SU-DHL-6 (cell line): ENCODE measurements around the gene ZNF70.

ENCODE experiments used
- H2AFZ ChIP-seq: fragments of 200-600 bp; sonication (generic); 2 replicates; pipeline ENCODE4 v1.6.1; 2014; ENCODE audit warnings: low read depth, mild to moderate bottlenecking, moderate library complexity, mixed read lengths, antibody characterized with exemption, low read length; ENCODE audit not compliant: severe bottlenecking
- H3F3A ChIP-seq: fragments of 200-600 bp; shearing (Covaris generic); 2 replicates; pipeline ENCODE4 v1.6.0; 2016; ENCODE audit warnings: antibody characterized with exemption, mild to moderate bottlenecking; ENCODE audit not compliant: insufficient read depth
- H3K27ac ChIP-seq: fragments of 200-600 bp; sonication (generic); 2 replicates; pipeline ENCODE4 v1.5.1; 2016; ENCODE audit warnings: low read depth, mild to moderate bottlenecking, low read length, moderate library complexity, mixed read lengths
- H3K27me3 ChIP-seq: fragments of 200-600 bp; sonication (generic), shearing (Covaris generic); 2 replicates; pipeline ENCODE4 v1.6.0; 2014; ENCODE audit warnings: mild to moderate bottlenecking, low read length
- H3K36me3 ChIP-seq: fragments of 200-600 bp; sonication (generic); 2 replicates; pipeline ENCODE4 v1.6.1; 2014; ENCODE audit warnings: mild to moderate bottlenecking, low read length, mixed read lengths
- H3K4me2 ChIP-seq: fragments of 300-600, 200-600 bp; shearing (Covaris generic), sonication (generic); 2 replicates; pipeline ENCODE4 v1.6.0; 2014; ENCODE audit warnings: low read length, low read depth, mild to moderate bottlenecking; ENCODE audit not compliant: poor library complexity, severe bottlenecking
- H3K4me3 ChIP-seq: fragments of 200-600 bp; sonication (generic); 2 replicates; pipeline ENCODE4 v1.5.1; 2014; ENCODE audit warnings: antibody characterized with exemption, low read length, mild to moderate bottlenecking, mixed read lengths; ENCODE audit not compliant: insufficient read depth, poor library complexity, severe bottlenecking
- H3K79me2 ChIP-seq: fragments of 200-600 bp; sonication (generic); 2 replicates; pipeline ENCODE4 v1.6.1; 2014; ENCODE audit warnings: mild to moderate bottlenecking, low read length, moderate library complexity; ENCODE audit not compliant: insufficient read depth
- H3K9ac ChIP-seq: fragments of 200-600 bp; sonication (generic); 2 replicates; pipeline ENCODE4 v1.7.0; 2014; ENCODE audit warnings: mild to moderate bottlenecking, low read length
- H3K9me2 ChIP-seq: fragments of 200-600 bp; sonication (generic); replicated peaks from 2 replicates; pipeline ENCODE4 v1.6.1; 2014; ENCODE audit warnings: low read length; ENCODE audit not compliant: insufficient read depth
- H3K9me3 ChIP-seq: fragments of 200-600 bp; sonication (generic); 2 replicates; pipeline ENCODE4 v1.6.1; 2014; ENCODE audit warnings: low read length, mixed read lengths; ENCODE audit not compliant: insufficient read depth
- H4K20me1 ChIP-seq: fragments of 200-600 bp; sonication (generic); 2 replicates; pipeline ENCODE4 v1.6.1; 2014; ENCODE audit warnings: low read depth, mild to moderate bottlenecking, antibody characterized with exemption, low read length, moderate library complexity, mixed read lengths
- CTCF ChIP-seq: fragments of 200-600 bp; sonication (generic); IDR thresholded peaks from one replicate; pipeline ENCODE4 v1.5.1; 2017; ENCODE audit warnings: antibody characterized with exemption, mild to moderate bottlenecking, low read length, moderate library complexity; ENCODE audit not compliant: insufficient read depth, poor library complexity, severe bottlenecking
- EZH2phosphoT487 ChIP-seq: fragments of 200-600 bp; sonication (generic), shearing (Covaris generic); conservative IDR thresholded peaks from 2 replicates; pipeline ENCODE4 v1.6.1; 2018; ENCODE audit warnings: mild to moderate bottlenecking, antibody characterized with exemption, low read length, moderate library complexity, mixed read lengths

The ZNF70 gene

GRCh38 chr22:23744485-23744884 lies 6.4 kb downstream of the ZNF70 start:
- Histone ChIP-seq H3K36me3 (no peaks in the 10 kb centered on the region), H3K27me3 (no peaks in the 10 kb centered on the region), H3K4me3 (no peak overlapping the region), H2AFZ (no peak overlapping the region), H3K9me3 (no peaks in the 10 kb centered on the region), H3K9me2 (no peaks in the 10 kb centered on the region), H4K20me1 (no peaks in the 10 kb centered on the region), H3K4me2 (no peak overlapping the region), H3K9ac (no peak overlapping the region), H3K79me2 (no peaks in the 10 kb centered on the region), H3F3A (no peaks in the 10 kb centered on the region), H3K27ac (no peak overlapping the region)
- no peak for TF ChIP-seq CTCF
- TF ChIP-seq EZH2phosphoT487: no peak

GRCh38 chr22:23744001-23744400 lies 6.9 kb downstream of the ZNF70 start:
- Histone ChIP-seq H3K4me3 (no peak overlapping the region), H3K36me3 (no peaks in the 10 kb centered on the region), H3K27ac (no peak overlapping the region), H3K9ac (no peak overlapping the region), H3K9me2 (no peaks in the 10 kb centered on the region), H3F3A (no peaks in the 10 kb centered on the region), H3K79me2 (no peaks in the 10 kb centered on the region), H2AFZ (no peak overlapping the region), H4K20me1 (no peaks in the 10 kb centered on the region), H3K9me3 (no peaks in the 10 kb centered on the region), H3K4me2 (no peak overlapping the region), H3K27me3 (no peaks in the 10 kb centered on the region)
- TF ChIP-seq CTCF: no peak
- no peak for TF ChIP-seq EZH2phosphoT487

- Histone ChIP-seq H3K79me2 (no peaks in the 10 kb centered on the region), H2AFZ (no peak overlapping the region), H3K4me3 (no peak overlapping the region), H3K9me3 (no peaks in the 10 kb centered on the region), H3K9ac (no peak overlapping the region), H3K9me2 (no peaks in the 10 kb centered on the region), H3K4me2 (no peak overlapping the region), H3K27me3 (no peaks in the 10 kb centered on the region), H3F3A (0 out of 2 replicates have a peak, but pooled peaks cover 2% of the 10 kb centered on the region), H3K27ac (no peak overlapping the region), H4K20me1 (no peaks in the 10 kb centered on the region), H3K36me3 (no peaks in the 10 kb centered on the region)
- TF ChIP-seq CTCF: no peak
- no peak for TF ChIP-seq EZH2phosphoT487
These were observed 7.6 kb downstream of the ZNF70 start for GRCh38 chr22:23743303-23743705.
